H1 (cell line): ENCODE data around the gene TMEM134. TPM values are rescaled to one million over a fixed set of nuclear protein-coding genes. Genes with fewer than 3 reads are reported as not detected.

Experiments
- CTCF ChIA-PET: fragments of 300-600 bp; sonication (Branson Sonifier 250); formaldehyde crosslinking; loops from one replicate; lab custom pipeline; 2021; ENCODE audit not compliant: partially characterized antibody; lab: Charles Lee
- POLR2A ChIA-PET: fragments of 300-600 bp; sonication (Branson Sonifier 250); formaldehyde crosslinking; loops from one replicate; lab custom pipeline; 2021; ENCODE audit warnings: inconsistent platforms; ENCODE audit not compliant: partially characterized antibody; lab: Charles Lee
- DNase-seq, 2 experiments: peaks; one replicate each; pipeline versions ENCODE4 v3.0.0 to v3.0.0-alpha.2; 2010 to 2022; ENCODE audit warnings: low spot score in 2 of 2, low read depth in 1 of 2, mixed read lengths in 1 of 2
- FAIRE-seq: peaks from 2 replicates; lab custom pipeline; 2011; peaks lifted over from hg19 to GRCh38; lab: Jason Lieb, UNC
- H2AFZ ChIP-seq: 2 replicates; pipeline ENCODE4 v1.8.1; 2012; ENCODE audit warnings: low read length, inconsistent platforms
- H2AK5ac ChIP-seq: 2 replicates; pipeline ENCODE4 v1.6.1; 2013; ENCODE audit warnings: low read depth, low read length
- H2BK120ac ChIP-seq: replicated peaks from 2 replicates; pipeline ENCODE3; 2013; ENCODE audit warnings: low read depth, low read length, inconsistent platforms
- H2BK12ac ChIP-seq: 2 replicates; pipeline ENCODE4 v1.6.1; 2013; ENCODE audit warnings: low read depth, low read length
- H2BK15ac ChIP-seq: 2 replicates; pipeline ENCODE4 v1.6.1; 2013; ENCODE audit warnings: low read length
- H2BK20ac ChIP-seq: 2 replicates; pipeline ENCODE4 v1.6.1; 2013; ENCODE audit warnings: low read length
- H2BK5ac ChIP-seq: 2 replicates; pipeline ENCODE4 v1.6.1; 2013; ENCODE audit warnings: low read depth, low read length
- H3K14ac ChIP-seq: 2 replicates; pipeline ENCODE4 v1.6.1; 2013; ENCODE audit warnings: inconsistent platforms; ENCODE audit not compliant: insufficient read length
- H3K18ac ChIP-seq: 2 replicates; pipeline ENCODE4 v1.6.1; 2013; ENCODE audit warnings: low read length; ENCODE audit errors: extremely low read depth
- H3K23ac ChIP-seq: 2 replicates; pipeline ENCODE4 v1.6.1; 2013; ENCODE audit warnings: inconsistent platforms; ENCODE audit not compliant: insufficient read length
- H3K23me2 ChIP-seq: 2 replicates; pipeline ENCODE4 v1.6.1; 2013; ENCODE audit warnings: low read depth, low read length
- H3K27ac ChIP-seq: 2 replicates; pipeline ENCODE4 v1.6.1; 2011; ENCODE audit warnings: low read depth, low read length, inconsistent platforms
- H3K27me3 ChIP-seq, 4 experiments: replicated peaks in 1 of 4; 1 replicate in 1 of 4; 2 replicates in 3 of 4; pipeline versions ENCODE4 v1.6.1 to v1.8.1; 2011 to 2013; ENCODE audit warnings: low read length in 3 of 4, mild to moderate bottlenecking in 3 of 4, inconsistent platforms in 2 of 4, mixed read lengths in 2 of 4, moderate library complexity in 1 of 4; ENCODE audit not compliant: control insufficient read depth in 3 of 4, insufficient read depth in 3 of 4; ENCODE audit errors: extremely low read depth in 1 of 4
- H3K36me3 ChIP-seq, 4 experiments: 2 replicates each; pipeline versions ENCODE4 v1.6.1 to v1.8.1; 2011 to 2013; ENCODE audit warnings: mild to moderate bottlenecking in 4 of 4, low read length in 3 of 4, moderate library complexity in 2 of 4, control low read depth in 1 of 4, inconsistent platforms in 1 of 4; ENCODE audit not compliant: insufficient read depth in 4 of 4, control insufficient read depth in 2 of 4
- H3K4ac ChIP-seq: replicated peaks from 2 replicates; pipeline ENCODE3; 2013; ENCODE audit warnings: low read length, low read depth, mixed read lengths, inconsistent platforms; ENCODE audit not compliant: insufficient read length
- H3K4me1 ChIP-seq, 4 experiments: replicated peaks in 1 of 4; 1 replicate in 1 of 4; 2 replicates in 3 of 4; pipeline versions ENCODE4 v1.6.1 to v1.8.1; 2011 to 2013; ENCODE audit warnings: low read length in 3 of 4, inconsistent platforms in 2 of 4, mixed read lengths in 1 of 4; ENCODE audit not compliant: insufficient read depth in 4 of 4, control insufficient read depth in 3 of 4
- H3K4me2 ChIP-seq, 2 experiments: 2 replicates each; pipeline versions ENCODE4 v1.6.1 to v1.8.1; 2011 to 2013; ENCODE audit warnings: low read depth in 2 of 2, low read length in 2 of 2, control low read depth in 1 of 2, inconsistent platforms in 1 of 2, mild to moderate bottlenecking in 1 of 2; ENCODE audit not compliant: insufficient read depth in 1 of 2
- H3K4me3 ChIP-seq, 4 experiments: fragments of 200-600, 300-600 bp in 1 of 4; sonication (generic), shearing (Covaris generic), sonication (Bioruptor Twin) in 1 of 4; 2 replicates each; pipeline versions ENCODE4 v1.5.1 to v1.8.1; 2011 to 2016; ENCODE audit warnings: low read length in 4 of 4, low read depth in 3 of 4, control low read depth in 2 of 4, inconsistent platforms in 2 of 4, mild to moderate bottlenecking in 2 of 4, mixed read lengths in 1 of 4, moderate library complexity in 1 of 4; ENCODE audit not compliant: insufficient read depth in 2 of 4; ENCODE audit errors: extremely low read depth in 1 of 4
- H3K56ac ChIP-seq: replicated peaks from 2 replicates; pipeline ENCODE3; 2013; ENCODE audit warnings: low read depth, mild to moderate bottlenecking, mixed read lengths, low read length, inconsistent platforms; ENCODE audit not compliant: insufficient read length
- H3K79me1 ChIP-seq: 2 replicates; pipeline ENCODE4 v1.6.1; 2013; ENCODE audit warnings: low read depth, low read length, control low read depth
- H3K79me2 ChIP-seq, 2 experiments: 2 replicates each; pipeline versions ENCODE4 v1.6.1 to v1.8.1; 2012 to 2013; ENCODE audit warnings: low read length in 2 of 2, mild to moderate bottlenecking in 2 of 2, inconsistent platforms in 1 of 2; ENCODE audit not compliant: insufficient read depth in 2 of 2, control insufficient read depth in 1 of 2
- H3K9ac ChIP-seq, 4 experiments: replicated peaks in 1 of 4; 1 replicate in 1 of 4; 2 replicates in 3 of 4; pipeline versions ENCODE4 v1.6.1 to v1.8.1; 2011 to 2013; ENCODE audit warnings: low read depth in 3 of 4, low read length in 3 of 4, control low read depth in 2 of 4, mild to moderate bottlenecking in 2 of 4, moderate library complexity in 2 of 4, inconsistent platforms in 1 of 4; ENCODE audit errors: extremely low read depth in 1 of 4
- H3K9me3 ChIP-seq, 2 experiments: 2 replicates each; pipeline versions ENCODE4 v1.6.1 to v1.8.1; 2012 to 2013; ENCODE audit warnings: mild to moderate bottlenecking in 2 of 2, moderate library complexity in 2 of 2, control low read depth in 1 of 2, inconsistent platforms in 1 of 2, low read depth in 1 of 2, low read length in 1 of 2, mixed read lengths in 1 of 2; ENCODE audit not compliant: insufficient read depth in 2 of 2
- H4K20me1 ChIP-seq, 2 experiments: replicated peaks in 1 of 2; 2 replicates each; pipeline versions ENCODE3 to v1.8.1; 2011 to 2013; ENCODE audit warnings: inconsistent platforms in 2 of 2, low read length in 2 of 2, mild to moderate bottlenecking in 1 of 2; ENCODE audit not compliant: insufficient read depth in 2 of 2, control insufficient read depth in 1 of 2
- H4K5ac ChIP-seq: 2 replicates; pipeline ENCODE4 v1.6.1; 2013; ENCODE audit warnings: low read length, low read depth, mixed read lengths, inconsistent platforms; ENCODE audit not compliant: insufficient read length
- H4K8ac ChIP-seq: 2 replicates; pipeline ENCODE4 v1.8.0; 2013; ENCODE audit warnings: mild to moderate bottlenecking, moderate library complexity, low read length, inconsistent platforms; ENCODE audit not compliant: insufficient read depth; ENCODE audit errors: extremely low read depth
- H4K91ac ChIP-seq: replicated peaks from 2 replicates; pipeline ENCODE3; 2013; ENCODE audit warnings: low read length, mixed read lengths, inconsistent platforms; ENCODE audit not compliant: insufficient read length
- RFX5 ChIP-seq: IDR thresholded peaks from 2 replicates; pipeline ENCODE4 v1.6.1; 2011; ENCODE audit warnings: low read depth, low read length, improper control_type of control experiment, borderline replicate concordance
- WGBS, 2 experiments: shearing (Covaris generic) in 1 of 2; methylation state at CpG; one replicate each; pipeline versions ENCODE4 v1.1.6 to v1.1.7; 2013 to 2015; ENCODE audit warnings: low lambda C conversion rate in 2 of 2, mixed read lengths in 2 of 2, inconsistent platforms in 1 of 2, low coverage in 1 of 2, missing lambda C conversion rate in 1 of 2; ENCODE audit not compliant: insufficient replicate concordance in 2 of 2, insufficient coverage in 1 of 2, insufficient read length in 1 of 2; ENCODE audit errors: extremely low coverage in 1 of 2, missing lambda C conversion rate in 1 of 2; 5-methylcytosine and 5-hydroxymethylcytosine counted together
- polyA plus RNA-seq, 7 experiments: library from polyadenylated mRNA; depleted of rRNA in 3 of 7; stranded (reverse) in 5 of 7; unstranded in 2 of 7; fragments of >200 nt in 5 of 7; fragments of 200-250 nt in 2 of 7; gene quantifications; 1 replicate in 5 of 7; 2 replicates in 1 of 7; 4 replicates in 1 of 7; pipeline versions ENCODE4 v1.2.1 to v1.2.3, GENCODE V29; 2011 to 2013; ENCODE audit warnings: missing spikeins in 2 of 7, mixed read lengths in 2 of 7
- total RNA-seq: library from RNA; stranded (reverse); fragmentation: NEBNext Ultra II Directional; extraction: Animal tissue kit (Norgen Biotek cat#: 25700); gene quantifications from 2 replicates; pipeline ENCODE4 v1.2.1, GENCODE V29; 2021

Gene TMEM134
- total and polyA plus RNA-seq, 2 of the 8 experiments (the other 6 are each of a cell fraction or from before 2014, with no cell fraction given), result 32.4 to 229 TPM

DNA sequence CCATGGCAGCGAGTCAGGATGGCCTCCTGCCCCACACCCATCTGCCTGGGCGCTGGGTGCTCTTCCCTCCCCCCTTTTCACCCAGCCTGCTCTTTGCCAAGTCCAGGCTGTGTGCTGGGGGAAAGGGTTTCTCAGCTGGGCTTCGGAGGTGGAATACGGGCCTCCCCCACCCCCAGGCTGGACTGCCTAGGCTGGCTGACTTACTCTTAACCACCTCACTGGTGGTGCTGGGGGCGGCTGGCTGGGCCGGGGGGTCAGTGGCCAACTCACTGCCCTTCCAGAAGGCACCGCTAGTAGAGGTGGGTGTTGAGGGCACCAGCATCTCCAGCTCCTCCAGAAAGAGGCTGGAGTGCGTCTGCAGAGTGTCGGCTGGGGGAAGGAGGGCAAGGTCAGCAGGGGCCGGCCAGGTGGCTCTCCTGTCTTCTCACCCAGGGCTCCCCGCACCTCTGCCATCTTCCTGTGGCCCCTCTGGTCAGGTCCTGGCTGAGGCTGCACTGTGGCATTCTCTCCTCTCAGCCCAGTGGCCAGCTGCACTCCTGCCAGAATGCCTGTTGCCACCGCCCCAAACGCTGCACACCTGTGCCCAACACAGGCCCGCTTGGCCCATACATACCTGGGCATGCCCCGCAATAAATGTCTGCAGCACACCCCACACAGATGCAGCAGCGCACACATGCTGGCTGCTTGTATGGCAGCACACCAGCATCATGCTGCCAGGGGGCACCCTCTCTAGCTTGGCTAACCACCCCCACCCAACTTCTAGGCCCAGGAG, 26.4 kb upstream of the TMEM134 start:
- no peak for FAIRE-seq
- H4K20me1 ChIP-seq, result peaks cover 0 to 12% of the 10 kb centered on the region in 2 experiments
- H3K23ac ChIP-seq, result no peak overlapping the region
- no peaks in the 10 kb centered on the region; a peak in 1 of 7 replicates for H3K27me3 ChIP-seq
- TF ChIP-seq RFX5, result no peak
- TF ChIP-seq, all 59 proteins: peak for 0
- Histone ChIP-seq H3K4ac (no peak overlapping the region), H3K9me3 (no peaks in the 10 kb centered on the region), H3K9ac (no peak overlapping the region), H3K27ac (no peak overlapping the region), H2BK12ac (no peak overlapping the region), H2AK5ac (no peak overlapping the region), H2BK5ac (no peak overlapping the region), H3K79me2 (no peaks in the 10 kb centered on the region), H3K4me2 (no peak overlapping the region), H4K91ac (no peak overlapping the region), H2BK120ac (no peak overlapping the region), H3K4me1 (peaks cover 0 to 10% (median 0%) of the 10 kb centered on the region in 4 experiments; a peak in 2 of 7 replicates), H3K79me1 (no peaks in the 10 kb centered on the region), H3K14ac (no peak overlapping the region), H3K4me3 (no peak overlapping the region), H3K18ac (no peak overlapping the region), H4K8ac (no peak overlapping the region), H4K5ac (no peak overlapping the region), H2AFZ (no peak overlapping the region), H3K36me3 (peaks cover 2 to 29% (median 11%) of the 10 kb centered on the region in 4 experiments; a peak in 6 of 8 replicates), H2BK20ac (no peak overlapping the region), H3K56ac (no peak overlapping the region), H3K23me2 (peaks cover 2% of the 10 kb centered on the region; the same call in 1 of the 2 replicates), H2BK15ac (no peak overlapping the region)
- ChIA-PET POLR2A (interaction anchor here (1.6 kb wide), 1 partner anchor 12 kb away, joined by 5 read pairs; the partner anchor contains the start of gene AIP), CTCF (no interaction called here)
- no peak for DNase-seq
- 90% methylated on average over 10 of the region's 16 CpGs; no CpG with 5 or more reads in 1 of the 2 experiments for WGBS, 2 experiments
